ENCODE data around the gene HFE.
"Not testable (repeated sequence)": the region's sequence is repeated elsewhere in the genome, so short reads cannot be mapped to it uniquely, and the experiment has no call there.

HFE gene

GRCh38 chr6:26113570-26113969, 26.3 kb downstream of the HFE start:
- no peak for DNase-seq

GRCh38 chr6:26115226-26115625, 28.0 kb downstream of the HFE start:
- DNase-seq: no peak

GRCh38 chr6:26116267-26116666, 29.0 kb downstream of the HFE start:
- no peak for DNase-seq

GRCh38 chr6:26118999-26119398, 31.8 kb downstream of the HFE start:
- DNase-seq: peak; percentile 67 to 78

- not testable (repeated sequence) for DNase-seq
Measured at GRCh38 chr6:26120115-26120514, 32.9 kb downstream of the HFE start.

- DNase-seq: no peak
Measured at GRCh38 chr6:26120807-26121140, 33.5 kb downstream of the HFE start.

- no peak for DNase-seq
Measured at GRCh38 chr6:26121141-26122004, 34.1 kb downstream of the HFE start.

- DNase-seq: no peak
Measured at GRCh38 chr6:26122005-26122388, 34.8 kb downstream of the HFE start.

- no peak for DNase-seq
Measured at GRCh38 chr6:26122402-26122792, 35.2 kb downstream of the HFE start.

- DNase-seq: peak; percentile 92 to 94
Measured at GRCh38 chr6:26122793-26123674, 35.8 kb downstream of the HFE start.

GRCh38 chr6:26123675-26123946, 36.4 kb downstream of the HFE start:
- DNase-seq: no peak

- peak; percentile 69 to 95 for DNase-seq
Measured at GRCh38 chr6:26123947-26124780, 36.9 kb downstream of the HFE start.

- DNase-seq: peak in 1 of 2 experiments; percentile 53
Measured at GRCh38 chr6:26124781-26125685, 37.8 kb downstream of the HFE start.

GRCh38 chr6:26126394-26127235, 39.4 kb downstream of the HFE start:
- no peak for DNase-seq

GRCh38 chr6:26128013-26128771, 41.0 kb downstream of the HFE start:
- no peak for DNase-seq

GRCh38 chr6:26129656-26130055, 42.4 kb downstream of the HFE start:
- no peak for DNase-seq

- DNase-seq: no peak
Measured at GRCh38 chr6:26130581-26131249, 43.5 kb downstream of the HFE start.

GRCh38 chr6:26131618-26132017, 44.4 kb downstream of the HFE start:
- no peak for DNase-seq

- no peak for DNase-seq
Measured at GRCh38 chr6:26133730-26134129, 46.5 kb downstream of the HFE start.

- no peak for DNase-seq
Measured at GRCh38 chr6:26136321-26136720, 49.1 kb downstream of the HFE start.
